Frontal cortex (tissue), 4 donors: ENCODE measurements around the gene USE1. TPM values are rescaled to one million over a fixed set of nuclear protein-coding genes. Genes with fewer than 3 reads are reported as not detected.
"Not testable (repeated sequence)": the region's sequence is repeated elsewhere in the genome, so short reads cannot be mapped to it uniquely, and the experiment has no call there.

Experiments used
- DNase-seq, 2 donors: peaks; one replicate each; pipeline ENCODE4 v3.0.0; 2012; ENCODE audit warnings: low spot score in 2 of 2
- FAIRE-seq: peaks from 2 replicates; lab custom pipeline; 2012; peaks lifted over from hg19 to GRCh38; lab: Jason Lieb, UNC
- total RNA-seq: library from RNA; depleted of rRNA; stranded (reverse); fragments of >200 nt; gene quantifications from one replicate; pipeline ENCODE4 v1.2.3, GENCODE V29; 2014
- donor health status: control.
- donor health status: control.
- donor health status: control.

Gene USE1, protein sequence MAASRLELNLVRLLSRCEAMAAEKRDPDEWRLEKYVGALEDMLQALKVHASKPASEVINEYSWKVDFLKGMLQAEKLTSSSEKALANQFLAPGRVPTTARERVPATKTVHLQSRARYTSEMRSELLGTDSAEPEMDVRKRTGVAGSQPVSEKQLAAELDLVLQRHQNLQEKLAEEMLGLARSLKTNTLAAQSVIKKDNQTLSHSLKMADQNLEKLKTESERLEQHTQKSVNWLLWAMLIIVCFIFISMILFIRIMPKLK
- total RNA-seq = 15.1 TPM

DNA sequence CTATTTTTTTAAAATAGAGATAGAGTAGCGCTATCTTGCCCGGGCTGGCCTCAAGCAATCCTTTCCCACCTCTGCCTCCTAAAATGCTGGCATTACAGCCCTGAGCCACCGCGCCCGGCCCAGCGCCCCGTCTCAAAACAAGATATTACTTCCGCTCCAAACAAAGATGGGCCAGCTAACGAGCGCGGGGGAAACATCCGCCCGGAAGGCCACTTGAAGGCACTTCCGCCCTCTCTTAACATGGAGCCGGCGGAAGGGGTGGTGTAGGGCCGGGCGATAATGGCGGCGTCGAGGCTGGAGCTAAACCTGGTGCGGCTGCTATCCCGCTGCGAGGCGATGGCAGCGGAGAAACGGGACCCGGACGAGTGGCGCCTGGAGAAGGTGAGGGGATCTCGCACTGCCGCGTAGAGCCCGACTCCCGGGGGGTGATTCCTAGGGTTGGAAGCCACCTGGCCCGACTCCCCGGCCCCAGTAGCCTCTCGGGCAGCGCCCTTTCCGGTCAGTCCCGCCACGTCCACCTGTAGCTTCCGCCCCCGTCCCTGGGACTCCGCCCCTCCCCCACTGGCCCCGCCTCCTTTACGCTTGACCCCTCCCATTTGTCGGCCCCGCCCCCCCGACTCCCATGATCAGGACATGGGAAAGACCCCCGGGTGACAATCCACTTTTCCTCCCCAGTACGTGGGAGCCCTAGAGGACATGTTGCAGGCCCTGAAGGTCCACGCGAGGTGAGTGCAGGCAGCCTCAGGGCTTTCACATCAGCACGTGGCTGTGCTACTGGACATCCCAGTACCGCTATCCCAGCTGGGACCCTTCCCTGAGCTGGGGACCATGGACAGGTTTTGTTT lies at the start of gene USE1:
Gene USE1, plus strand, starts transcription at position 231 of the 845 bp plus-strand sequence. Its CDS starts 49 bp downstream, at position 280.
- DNase-seq = peak; percentile 86 to 92
- no peak for FAIRE-seq

DNA sequence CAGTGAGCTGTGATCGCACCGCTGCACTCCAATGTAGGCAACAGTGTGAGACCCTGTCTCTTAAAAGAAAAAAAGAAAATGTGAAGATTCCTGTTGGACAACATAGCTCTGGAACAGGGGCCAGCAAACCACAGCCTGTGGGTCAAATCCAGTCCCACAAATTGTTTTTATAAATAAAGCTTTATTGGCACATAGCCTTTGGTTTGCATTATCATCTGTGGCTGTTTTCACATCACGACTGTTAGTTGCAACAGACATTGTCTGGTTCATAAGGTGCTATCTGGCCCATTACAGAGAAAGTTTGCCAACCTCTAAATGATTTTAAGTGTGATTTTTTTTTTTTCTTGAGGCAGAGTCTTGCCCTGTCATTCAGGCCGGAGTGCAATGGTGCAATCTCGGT lies 49.4 kb upstream of the USE1 start:
- DNase-seq = no peak
- FAIRE-seq = no peak

DNA sequence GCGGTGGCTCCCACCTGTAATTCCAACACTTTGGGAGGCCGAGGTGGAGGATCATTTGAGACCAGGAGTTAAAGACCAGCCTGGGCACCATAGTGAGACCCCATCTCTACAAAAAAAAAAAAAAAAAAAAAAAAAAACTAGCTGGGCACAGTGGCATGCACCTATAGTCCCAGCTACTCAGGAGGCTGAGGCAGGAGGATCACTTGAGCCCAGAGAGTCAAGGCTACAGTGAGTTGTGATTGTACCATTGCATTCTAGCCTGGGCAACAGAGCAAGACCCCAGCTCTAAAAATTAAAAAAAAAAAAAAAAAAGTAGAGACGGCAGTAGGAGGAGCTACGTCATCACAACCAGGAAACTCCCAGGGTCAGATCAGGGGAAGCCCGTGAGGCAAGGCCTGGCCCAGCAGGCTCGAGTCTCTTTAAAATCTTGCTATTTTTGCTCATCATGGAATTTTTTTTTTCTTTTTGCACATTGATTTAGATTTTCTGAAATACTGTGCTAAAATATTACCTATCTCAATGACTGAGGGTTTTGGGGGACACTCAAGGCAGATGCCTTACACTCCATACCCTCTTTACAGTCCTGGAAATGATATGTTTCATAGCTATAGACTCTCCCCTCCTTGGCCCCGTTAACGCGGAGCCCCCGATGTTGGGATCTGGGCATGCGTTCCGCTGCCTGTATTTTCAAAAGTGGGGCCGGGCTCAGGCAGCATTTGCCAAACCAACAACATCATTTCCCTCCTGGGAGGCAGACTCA lies 44.4 kb upstream of the USE1 start:
- DNase-seq = no peak
- FAIRE-seq = no peak

DNA sequence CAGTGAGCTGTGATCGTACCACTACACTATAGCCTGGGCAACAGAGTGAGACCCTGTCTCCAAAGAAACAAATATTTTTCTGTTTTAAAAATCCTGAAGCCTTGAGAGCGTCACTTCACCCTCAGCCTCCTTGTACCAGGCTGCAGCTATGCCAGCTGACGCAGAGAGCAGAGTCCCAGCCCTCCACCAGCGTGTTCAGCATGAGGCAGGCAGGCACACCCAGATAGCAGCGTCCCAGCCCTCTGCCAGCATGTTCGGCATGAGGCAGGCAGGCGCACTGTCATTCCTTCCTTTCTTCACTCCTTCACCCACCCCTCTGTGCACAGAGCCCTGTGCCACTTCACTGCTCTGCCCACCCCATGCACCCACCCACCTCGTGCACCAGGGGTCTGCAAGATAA lies 43.3 kb upstream of the USE1 start:
- FAIRE-seq (no peak), DNase-seq (no peak)

DNA sequence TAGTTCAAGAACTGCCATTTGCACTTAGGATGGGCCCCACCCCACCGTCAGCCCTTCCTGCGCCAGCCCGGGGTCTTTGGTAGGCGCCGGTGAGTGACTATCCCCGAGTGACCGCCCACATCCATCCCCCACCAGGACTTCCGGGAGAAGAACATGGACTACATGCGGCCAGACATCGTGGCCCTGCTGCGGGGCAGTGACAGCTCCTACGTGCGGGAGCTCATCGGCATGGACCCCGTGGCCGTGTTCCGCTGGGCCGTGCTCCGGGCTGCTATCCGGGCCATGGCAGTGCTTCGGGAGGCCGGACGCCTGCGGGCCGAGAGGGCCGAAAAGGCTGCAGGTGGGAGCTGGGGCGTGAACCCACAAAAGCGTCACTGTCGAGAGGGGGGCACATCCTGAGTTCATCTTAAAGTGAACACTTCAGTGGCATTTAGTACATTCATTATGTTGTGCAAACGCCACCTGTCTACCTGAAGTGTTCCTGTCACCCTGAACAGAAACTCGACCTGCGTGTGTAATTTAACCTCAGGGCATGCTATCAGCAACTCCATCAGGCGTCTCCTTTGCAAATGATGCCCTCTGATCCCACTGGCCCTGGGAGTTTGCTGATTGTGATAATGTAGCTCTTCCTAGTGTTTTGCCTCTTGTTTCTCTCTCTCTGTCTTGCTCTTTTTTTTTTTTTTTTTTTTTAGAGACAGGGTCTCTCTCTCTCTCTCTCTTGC lies 42.4 kb upstream of the USE1 start:
- no peak for FAIRE-seq

DNA sequence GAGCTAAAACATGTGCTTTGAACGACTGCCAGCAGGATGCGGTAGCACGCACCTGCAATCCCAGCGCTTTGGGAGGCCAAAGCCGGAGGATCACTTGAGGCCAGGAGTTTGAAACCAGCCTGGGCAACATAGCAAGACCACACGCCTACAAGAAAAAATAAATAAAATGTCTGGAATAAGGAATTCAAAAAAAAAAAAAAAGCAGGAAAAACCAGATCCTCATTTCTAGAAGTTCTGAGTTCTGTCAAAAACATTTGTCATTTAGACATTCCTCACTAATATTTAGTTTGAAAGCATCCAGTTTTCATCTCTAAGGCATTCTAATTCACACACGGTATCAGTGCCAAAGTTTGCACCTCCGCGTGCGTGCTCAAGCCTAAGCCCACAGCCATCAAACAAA lies 36.9 kb upstream of the USE1 start:
- no peak for FAIRE-seq
- DNase-seq = no peak

More for the DNA sequence above, 42.4 kb upstream of the USE1 start:
- no peak for DNase-seq

DNA sequence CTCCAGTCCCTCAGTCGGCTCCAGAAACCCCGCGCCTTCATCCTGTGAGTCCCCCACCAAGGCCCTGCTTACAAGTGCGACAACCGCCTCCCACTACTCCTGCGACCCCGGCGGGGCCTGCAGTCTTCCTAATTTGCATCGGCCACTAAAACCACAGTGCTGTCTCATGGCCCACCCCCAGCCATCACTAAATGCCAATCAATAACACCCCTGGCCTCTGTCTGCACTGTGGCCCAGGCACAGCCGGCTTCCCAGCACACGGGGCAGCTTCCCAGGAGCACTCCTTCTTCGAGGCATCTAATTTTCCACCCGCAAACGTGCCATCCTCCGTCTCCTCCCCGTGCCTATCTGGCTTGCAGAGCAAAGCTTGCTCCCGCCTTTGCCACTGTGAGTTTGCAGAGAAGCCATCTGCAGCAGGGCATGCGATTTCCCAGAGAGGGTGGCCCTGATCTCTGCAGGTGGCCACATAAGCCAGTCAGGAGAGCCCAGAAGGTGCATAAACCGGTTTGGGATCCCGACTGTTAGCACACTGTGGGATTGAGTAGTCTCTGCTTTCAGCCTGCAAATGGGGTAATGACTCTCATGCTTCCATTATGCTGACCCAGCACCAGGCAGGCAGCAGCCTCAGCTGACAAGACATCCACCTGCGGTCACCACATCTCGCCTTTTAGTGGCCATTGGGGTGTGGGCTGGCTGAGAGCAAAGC lies 34.0 kb upstream of the USE1 start:
- FAIRE-seq (no peak), DNase-seq (no peak)

DNA sequence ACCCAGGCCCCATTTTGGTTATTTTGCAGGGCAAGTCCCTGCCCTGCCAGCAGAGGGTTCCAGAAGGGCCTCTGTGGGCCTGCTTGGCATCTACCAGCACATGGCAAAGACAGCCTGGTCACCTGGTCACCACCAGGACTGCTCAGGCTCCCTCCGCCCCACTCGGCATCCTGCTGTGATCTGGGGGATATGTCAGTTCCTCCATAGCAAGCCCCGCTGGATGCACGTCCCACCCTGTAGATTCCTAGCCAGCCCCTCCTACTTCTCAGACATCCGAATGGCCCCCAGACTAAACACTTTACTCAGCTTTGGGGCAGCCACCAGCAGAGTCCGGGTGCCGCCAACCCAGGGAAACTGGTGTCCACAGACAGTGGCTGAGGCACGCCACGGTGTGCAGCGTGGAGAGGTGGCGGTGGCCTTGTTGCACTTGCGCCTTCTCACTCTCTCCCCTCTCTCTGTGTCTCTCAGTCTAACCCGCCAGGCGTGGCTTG lies 31.8 kb upstream of the USE1 start:
- no peak for FAIRE-seq

DNA sequence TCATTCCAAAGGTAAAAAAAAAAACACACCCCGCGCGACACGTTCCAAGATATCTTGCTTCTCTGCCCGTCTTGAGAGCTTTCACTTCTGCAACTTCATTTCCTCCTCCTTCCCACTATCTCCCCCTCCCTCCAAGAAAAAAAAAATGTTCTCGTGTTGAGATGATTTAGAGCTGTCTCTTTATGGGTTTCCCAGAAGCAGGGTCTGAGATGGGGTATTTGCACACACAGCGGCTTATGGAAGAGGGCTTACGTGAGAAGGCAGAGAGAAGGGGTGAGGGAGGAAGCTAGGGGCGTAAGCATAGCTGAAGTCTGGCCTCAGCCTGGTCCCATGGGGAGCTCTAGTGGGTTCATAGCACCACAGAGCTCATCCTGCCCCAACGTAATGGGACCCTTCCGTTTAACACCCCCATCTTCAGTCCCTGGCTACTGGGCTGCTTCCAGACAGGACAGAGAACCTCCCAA lies 31.3 kb upstream of the USE1 start:
- DNase-seq (no peak), FAIRE-seq (no peak)

More for the DNA sequence above, 31.8 kb upstream of the USE1 start:
- DNase-seq = no peak

DNA sequence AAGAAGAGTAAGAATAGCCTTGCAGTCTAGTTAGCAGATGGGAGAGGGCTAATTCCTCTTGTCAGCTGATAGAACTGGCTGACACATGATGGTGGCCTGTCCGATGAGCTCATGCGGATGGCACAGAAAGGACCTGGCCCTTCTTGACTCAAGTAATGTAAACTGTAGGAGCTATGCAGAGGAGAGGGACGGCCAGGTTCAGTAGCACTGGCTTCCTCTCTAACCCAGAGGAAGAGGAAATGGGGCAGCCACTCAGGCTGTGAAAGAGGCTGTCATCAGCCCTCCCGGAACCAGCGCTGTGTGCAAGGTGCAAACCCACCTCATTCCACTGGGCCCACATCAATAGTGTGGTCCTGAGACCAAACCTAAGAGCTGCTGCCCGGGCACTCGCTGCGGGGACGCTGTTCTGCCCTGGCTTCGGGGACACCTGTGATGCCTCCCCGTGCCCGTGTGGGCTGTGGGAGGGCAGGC lies 30.8 kb upstream of the USE1 start:
- no peak for DNase-seq
- no peak for FAIRE-seq

DNA sequence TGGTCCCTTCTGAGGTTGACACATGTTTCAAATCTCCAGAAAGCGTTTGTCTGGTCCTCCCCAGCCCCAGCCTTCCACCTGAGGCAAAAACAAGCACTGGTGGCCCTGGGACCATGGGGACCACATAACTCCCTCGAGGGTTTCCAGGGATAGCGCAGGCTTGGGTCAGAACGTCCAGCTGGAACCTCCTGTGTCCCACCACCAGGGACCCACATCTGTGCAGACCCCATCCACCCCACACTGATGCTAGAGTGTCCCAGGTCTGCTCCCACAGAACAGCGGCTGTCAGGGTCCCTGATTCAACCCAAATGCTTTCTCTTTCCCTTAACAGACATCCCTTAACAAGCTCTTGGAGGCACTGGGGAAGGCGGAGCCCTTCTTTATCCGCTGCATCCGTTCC lies 29.6 kb upstream of the USE1 start:
- FAIRE-seq (no peak), DNase-seq (no peak)

DNA sequence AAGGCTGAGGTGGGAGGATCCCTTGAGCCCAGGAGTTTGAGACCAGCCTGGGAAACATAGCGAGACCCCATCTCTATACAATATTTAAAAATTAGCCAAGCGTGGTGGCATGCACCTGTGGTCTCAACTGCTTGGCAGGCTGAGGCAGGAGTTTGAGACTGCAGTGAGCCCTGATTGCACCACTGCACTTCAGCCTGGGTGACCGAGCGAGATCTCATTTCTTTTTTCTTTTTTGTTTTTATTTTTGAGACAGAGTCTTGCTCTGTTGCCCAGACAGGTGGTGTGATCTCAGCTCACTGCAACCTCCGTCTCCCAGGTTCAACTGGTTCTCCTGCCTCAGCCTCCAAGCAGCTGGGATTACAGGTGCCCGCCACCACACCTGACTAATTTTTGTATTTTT lies 23.4 kb upstream of the USE1 start:
- not testable (repeated sequence) for FAIRE-seq, DNase-seq

DNA sequence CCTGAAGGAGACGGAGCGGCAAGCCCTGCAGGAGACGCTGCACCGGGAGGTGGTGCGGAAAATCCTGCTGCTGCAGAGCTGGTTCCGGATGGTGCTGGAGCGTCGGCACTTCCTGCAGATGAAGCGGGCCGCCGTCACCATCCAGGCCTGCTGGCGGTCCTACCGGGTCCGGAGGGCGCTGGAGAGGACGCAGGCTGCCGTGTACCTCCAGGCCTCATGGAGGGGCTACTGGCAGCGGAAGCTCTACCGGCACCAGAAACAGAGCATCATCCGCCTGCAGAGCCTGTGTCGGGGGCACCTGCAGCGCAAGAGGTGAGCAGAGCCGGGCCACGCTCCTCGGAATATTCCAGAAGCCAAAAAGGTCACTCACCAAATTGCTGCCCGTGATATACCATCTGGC lies 22.4 kb upstream of the USE1 start:
- no peak for FAIRE-seq

DNA sequence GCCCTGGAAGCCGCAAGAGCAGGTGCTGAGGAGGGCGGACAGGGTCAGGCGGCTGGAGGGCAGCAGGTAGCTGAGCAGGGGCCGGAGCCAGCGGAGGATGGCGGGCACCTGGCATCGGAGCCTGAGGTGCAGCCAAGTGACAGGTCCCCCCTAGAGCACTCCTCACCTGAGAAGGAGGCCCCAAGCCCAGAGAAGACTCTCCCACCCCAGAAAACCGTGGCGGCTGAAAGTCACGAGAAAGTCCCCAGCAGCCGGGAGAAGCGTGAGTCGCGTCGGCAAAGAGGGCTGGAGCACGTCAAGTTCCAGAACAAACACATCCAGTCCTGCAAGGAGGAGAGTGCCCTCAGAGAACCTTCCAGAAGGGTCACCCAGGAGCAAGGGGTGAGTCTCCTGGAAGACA lies 20.5 kb upstream of the USE1 start:
- FAIRE-seq = no peak
- no peak for DNase-seq

More for the DNA sequence above, 22.4 kb upstream of the USE1 start:
- DNase-seq = no peak

DNA sequence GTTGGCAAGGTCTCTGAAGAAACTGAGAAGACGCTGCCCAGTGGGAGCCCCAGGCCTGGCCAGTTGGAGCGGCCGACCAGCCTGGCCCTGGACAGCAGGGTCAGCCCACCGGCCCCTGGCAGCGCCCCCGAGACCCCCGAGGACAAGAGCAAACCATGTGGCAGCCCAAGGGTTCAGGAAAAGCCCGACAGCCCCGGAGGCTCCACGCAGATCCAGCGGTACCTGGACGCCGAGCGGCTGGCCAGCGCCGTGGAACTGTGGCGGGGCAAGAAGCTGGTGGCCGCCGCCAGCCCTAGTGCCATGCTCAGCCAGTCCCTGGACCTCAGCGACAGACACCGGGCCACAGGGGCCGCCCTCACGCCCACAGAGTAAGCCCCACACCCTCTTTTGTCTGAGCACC lies 20.1 kb upstream of the USE1 start:
- no peak for FAIRE-seq
- no peak for DNase-seq

DNA sequence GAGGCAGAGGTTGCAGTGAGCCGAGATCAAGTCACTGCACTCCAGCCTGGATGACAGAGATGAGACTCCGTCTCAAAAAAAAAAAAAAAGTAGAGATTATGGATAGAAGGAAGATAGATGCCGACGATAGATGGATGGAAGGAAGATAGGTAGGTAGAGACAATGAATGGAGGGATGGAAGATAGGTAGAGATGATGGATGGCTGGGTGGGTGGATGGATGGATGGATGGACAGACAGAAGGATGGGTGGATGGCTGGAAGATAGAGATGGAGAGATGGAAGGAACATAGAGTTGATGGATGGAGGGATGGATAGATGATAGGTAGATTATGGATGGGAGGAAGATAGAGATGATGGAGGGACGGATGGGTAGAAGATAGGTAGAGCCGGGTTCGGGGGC lies 18.5 kb upstream of the USE1 start:
- FAIRE-seq (no peak), DNase-seq (no peak)

DNA sequence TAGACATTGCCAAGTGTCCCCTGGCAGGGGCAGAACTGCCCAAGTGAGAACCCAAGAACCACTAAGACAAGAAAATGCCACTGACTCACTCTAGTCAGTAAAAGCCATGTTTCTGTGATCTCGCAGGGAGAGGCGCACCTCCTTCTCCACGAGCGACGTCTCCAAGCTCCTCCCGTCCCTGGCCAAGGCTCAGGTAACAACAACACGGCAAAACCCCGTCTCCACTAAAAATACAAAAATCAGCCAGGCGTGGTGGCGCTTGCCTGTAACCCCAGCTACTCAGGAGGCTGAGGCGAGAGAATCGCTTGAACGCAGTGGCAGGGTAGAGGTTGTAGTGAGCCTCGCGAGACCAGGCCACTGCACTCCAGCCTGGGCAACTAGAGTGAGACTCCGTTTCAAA lies 17.5 kb upstream of the USE1 start:
- FAIRE-seq = no peak
- DNase-seq = no peak

DNA sequence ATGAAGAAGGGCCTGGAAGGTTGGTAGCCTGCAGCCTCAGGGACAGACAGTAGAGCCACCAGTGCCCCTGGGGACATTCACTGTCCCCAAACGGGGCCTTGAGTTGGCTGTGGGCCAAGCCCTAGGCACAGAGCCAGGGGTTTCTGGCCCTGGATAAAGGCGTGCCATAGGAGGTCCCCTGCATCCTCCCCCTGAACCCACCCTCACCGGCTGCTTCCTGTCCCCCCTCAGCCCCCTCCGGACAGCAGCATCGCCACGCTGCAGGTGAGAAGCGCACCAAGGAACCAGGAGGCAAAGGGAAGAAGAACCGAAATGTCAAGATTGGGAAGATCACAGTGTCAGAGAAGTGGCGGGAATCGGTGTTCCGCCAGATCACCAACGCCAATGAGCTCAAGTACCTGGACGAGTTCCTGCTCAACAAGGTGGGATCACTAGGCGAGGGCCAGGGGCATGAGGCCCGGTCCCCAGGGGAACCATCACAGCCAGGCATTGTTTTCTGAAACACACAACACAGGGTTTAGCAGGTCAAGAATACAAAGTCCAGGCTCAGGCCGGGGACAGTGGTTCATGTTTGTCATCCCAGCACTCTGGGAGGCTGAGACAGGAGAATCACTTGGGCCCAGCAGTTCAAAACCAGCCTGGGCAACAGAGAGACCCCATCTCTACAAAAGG lies 14.6 kb upstream of the USE1 start:
- no peak for FAIRE-seq

More for the DNA sequence above, 14.6 kb upstream of the USE1 start:
- DNase-seq = no peak
